ENCODE measurements around the gene NCBP2.
A peak's percentile ranks its signal among the peaks of the same experiment; 100 is the strongest.

Gene NCBP2

GRCh38 chr3:196941729-196942225 lies 551 bp downstream of the NCBP2 start:
- DNase-seq (ENCODE audit: low read depth) = peak; percentile 40

GRCh38 chr3:196938576-196938975 lies 3.8 kb downstream of the NCBP2 start:
- DNase-seq (ENCODE audit: low read depth) = no peak

GRCh38 chr3:196938124-196938523 lies 4.2 kb downstream of the NCBP2 start:
- DNase-seq (ENCODE audit: low read depth) = no peak

- no peak for DNase-seq (ENCODE audit: low read depth)
Measured at GRCh38 chr3:196936288-196936687, 6.0 kb downstream of the NCBP2 start.

- DNase-seq (ENCODE audit: low read depth) = no peak
Measured at GRCh38 chr3:196932600-196932999, 9.7 kb downstream of the NCBP2 start.

GRCh38 chr3:196931828-196932587 lies 10.3 kb downstream of the NCBP2 start:
- no peak for DNase-seq (ENCODE audit: low read depth)

GRCh38 chr3:196931157-196931556 lies 11.2 kb downstream of the NCBP2 start:
- DNase-seq (ENCODE audit: low read depth) = no peak

- DNase-seq (ENCODE audit: low read depth) = no peak
Measured at GRCh38 chr3:196927571-196928453, 14.5 kb downstream of the NCBP2 start.

- no peak for DNase-seq (ENCODE audit: low read depth)
Measured at GRCh38 chr3:196920733-196921132, 21.6 kb downstream of the NCBP2 start.

GRCh38 chr3:196918968-196919367 lies 23.4 kb downstream of the NCBP2 start:
- DNase-seq (ENCODE audit: low read depth) = no peak

- DNase-seq (ENCODE audit: low read depth) = no peak
Measured at GRCh38 chr3:196916995-196917394, 25.3 kb downstream of the NCBP2 start.

GRCh38 chr3:196916221-196916620 lies 26.1 kb downstream of the NCBP2 start:
- no peak for DNase-seq (ENCODE audit: low read depth)

- DNase-seq (ENCODE audit: low read depth) = no peak
Measured at GRCh38 chr3:196915375-196915774, 27.0 kb downstream of the NCBP2 start.

- no peak for DNase-seq (ENCODE audit: low read depth)
Measured at GRCh38 chr3:196914866-196915265, 27.5 kb downstream of the NCBP2 start.

- no peak for DNase-seq (ENCODE audit: low read depth)
Measured at GRCh38 chr3:196903740-196904139, 38.6 kb downstream of the NCBP2 start.

GRCh38 chr3:196902296-196902695 lies 40.0 kb downstream of the NCBP2 start:
- DNase-seq (ENCODE audit: low read depth) = no peak

- DNase-seq (ENCODE audit: low read depth) = no peak
Measured at GRCh38 chr3:196901768-196902167, 40.6 kb downstream of the NCBP2 start.

GRCh38 chr3:196896229-196896628 lies 46.1 kb downstream of the NCBP2 start:
- no peak for DNase-seq (ENCODE audit: low read depth)

- DNase-seq (ENCODE audit: low read depth) = no peak
Measured at GRCh38 chr3:196894557-196895295, 47.6 kb downstream of the NCBP2 start.

- DNase-seq (ENCODE audit: low read depth) = no peak
Measured at GRCh38 chr3:196889844-196890708, 52.3 kb downstream of the NCBP2 start.

GRCh38 chr3:196886144-196886543 lies 56.2 kb downstream of the NCBP2 start:
- no peak for DNase-seq (ENCODE audit: low read depth)

Data from activated T-cell treated with anti-CD3 and anti-CD28 coated beads for 1 hour (primary cell).